ENCODE measurements around the gene BCO1. TPM values are rescaled to one million over a fixed set of nuclear protein-coding genes. Genes with fewer than 3 reads are reported as not detected.

The BCO1 gene
- not detected in 2 replicates for total RNA-seq

DNA sequence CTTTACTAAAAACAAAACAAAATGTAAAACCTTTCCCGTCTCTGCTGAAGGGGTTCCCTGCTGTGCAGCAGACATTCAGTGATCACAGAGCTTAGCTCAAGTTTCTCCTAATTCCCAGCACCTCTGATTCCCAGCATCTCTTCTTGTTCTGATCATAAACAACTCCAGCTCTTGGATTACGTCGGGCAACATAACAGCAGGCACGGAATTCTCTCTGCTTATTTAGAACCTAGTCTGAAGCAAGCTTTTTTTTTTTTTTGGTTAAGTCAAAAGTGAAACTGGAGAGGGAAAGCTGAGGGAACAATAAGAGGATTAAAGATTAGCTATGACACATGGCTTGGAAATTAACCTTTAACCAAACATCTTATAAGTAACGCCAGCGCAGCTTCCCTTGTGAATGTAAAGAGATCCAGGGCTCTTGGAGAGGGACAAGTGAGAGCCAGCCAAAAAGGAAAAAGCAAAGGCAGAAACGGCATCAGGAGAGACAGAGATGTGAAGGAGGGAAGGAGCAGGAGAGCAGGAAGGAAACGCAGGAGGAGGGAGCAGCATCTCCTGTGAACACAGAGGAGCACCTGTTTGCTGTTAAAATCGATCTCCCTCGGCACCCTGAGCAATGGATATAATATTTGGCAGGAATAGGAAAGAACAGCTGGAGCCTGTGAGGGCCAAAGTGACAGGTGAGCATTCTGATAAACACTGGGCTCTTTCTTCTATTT lies at the start of gene BCO1:
Gene BCO1 (plus strand): TSS at position 394 of the 716 bp plus-strand sequence. CDS start 220 bp downstream, at position 614.

DNA sequence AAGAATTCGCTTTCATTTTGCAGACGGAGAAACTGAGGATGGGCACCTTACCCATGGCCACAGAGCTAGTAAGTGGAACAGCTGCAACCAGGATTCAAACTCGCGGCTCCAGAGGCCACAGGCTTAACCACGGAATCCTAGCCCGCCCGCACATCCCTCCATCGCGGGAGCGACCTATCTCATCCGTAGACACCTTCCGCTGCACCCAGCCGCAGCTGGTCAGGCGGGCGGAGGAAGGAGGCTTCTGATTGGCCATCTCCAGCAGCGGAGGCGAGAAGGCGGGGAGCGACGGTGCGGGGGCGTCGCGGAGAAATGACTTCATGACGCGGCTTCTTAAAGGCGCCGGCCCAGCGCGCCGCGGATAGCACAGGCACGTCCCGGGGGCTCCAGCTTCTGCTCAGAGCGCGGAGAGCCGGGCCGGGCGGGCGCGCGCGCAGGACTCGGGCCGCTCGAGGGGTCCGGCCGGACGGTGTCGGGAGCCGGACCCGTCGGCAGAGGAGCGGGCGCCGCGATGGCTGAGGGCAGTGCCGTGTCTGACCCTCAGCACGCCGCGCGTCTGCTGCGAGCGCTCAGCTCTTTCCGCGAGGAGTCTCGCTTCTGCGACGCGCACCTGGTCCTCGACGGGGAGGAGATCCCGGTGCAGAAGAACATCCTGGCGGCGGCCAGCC lies 76.2 kb downstream of the BCO1 start, which contains the start of gene GAN:
Gene GAN (plus strand): TSS at position 360 of the 668 bp plus-strand sequence. CDS start 152 bp downstream, at position 512.

Other genes starting within 250 kb of the BCO1 start
- gene CMC2, start 231.8 kb upstream of the BCO1 start, total RNA-seq = 75.5 and 97.8 TPM in 2 replicates
- 32.0 and 48.4 TPM in 2 replicates for gene CENPN, start 231.5 kb upstream of the BCO1 start, total RNA-seq
- gene ATMIN, start 202.8 kb upstream of the BCO1 start, total RNA-seq = 26.8 and 32.1 TPM in 2 replicates
- gene C16orf46, start 161.5 kb upstream of the BCO1 start, total RNA-seq = 2.6 TPM in 1 of 2 replicates, not detected in the other
- 21.1 and 31.7 TPM in 2 replicates for gene GCSH, start 142.3 kb upstream of the BCO1 start, total RNA-seq
- gene GAN, start 76.3 kb downstream of the BCO1 start, total RNA-seq = 2.5 and 4.3 TPM in 2 replicates
- gene CMIP, start 206.1 kb downstream of the BCO1 start, total RNA-seq = 3.7 TPM in 2 replicates

All from myometrial cell (primary cell).